ES-I3 (cell line): Measurements from ENCODE around the gene AHR.
"Not testable (repeated sequence)": the region's sequence is repeated elsewhere in the genome, so short reads cannot be mapped to it uniquely, and the experiment has no call there.

Source experiments
- H3K36me3 ChIP-seq: 2 replicates; pipeline ENCODE4 v1.6.1; 2013; ENCODE audit warnings: mild to moderate bottlenecking, low read length, control low read depth, moderate library complexity; ENCODE audit not compliant: insufficient read depth
- H3K4me1 ChIP-seq: 2 replicates; pipeline ENCODE4 v1.6.1; 2013; ENCODE audit warnings: mild to moderate bottlenecking, control low read depth, low read length; ENCODE audit not compliant: insufficient read depth
- H3K9ac ChIP-seq: 2 replicates; pipeline ENCODE4 v1.6.1; 2013; ENCODE audit warnings: low read depth, mild to moderate bottlenecking, low read length, moderate library complexity
- H3K9me3 ChIP-seq: 2 replicates; pipeline ENCODE4 v1.6.1; 2013; ENCODE audit warnings: mild to moderate bottlenecking, low read length, moderate library complexity; ENCODE audit not compliant: control insufficient read depth, insufficient read depth

The AHR gene

GRCh38 chr7:17368856-17369524 is 70.5 kb downstream of the AHR start:
- Histone ChIP-seq H3K36me3 (no peaks in the 10 kb centered on the region), H3K9me3 (no peaks in the 10 kb centered on the region; the same call in 1 of the 2 replicates), H3K4me1 (no peaks in the 10 kb centered on the region; the same call in 1 of the 2 replicates), H3K9ac (no peak overlapping the region)

DNA sequence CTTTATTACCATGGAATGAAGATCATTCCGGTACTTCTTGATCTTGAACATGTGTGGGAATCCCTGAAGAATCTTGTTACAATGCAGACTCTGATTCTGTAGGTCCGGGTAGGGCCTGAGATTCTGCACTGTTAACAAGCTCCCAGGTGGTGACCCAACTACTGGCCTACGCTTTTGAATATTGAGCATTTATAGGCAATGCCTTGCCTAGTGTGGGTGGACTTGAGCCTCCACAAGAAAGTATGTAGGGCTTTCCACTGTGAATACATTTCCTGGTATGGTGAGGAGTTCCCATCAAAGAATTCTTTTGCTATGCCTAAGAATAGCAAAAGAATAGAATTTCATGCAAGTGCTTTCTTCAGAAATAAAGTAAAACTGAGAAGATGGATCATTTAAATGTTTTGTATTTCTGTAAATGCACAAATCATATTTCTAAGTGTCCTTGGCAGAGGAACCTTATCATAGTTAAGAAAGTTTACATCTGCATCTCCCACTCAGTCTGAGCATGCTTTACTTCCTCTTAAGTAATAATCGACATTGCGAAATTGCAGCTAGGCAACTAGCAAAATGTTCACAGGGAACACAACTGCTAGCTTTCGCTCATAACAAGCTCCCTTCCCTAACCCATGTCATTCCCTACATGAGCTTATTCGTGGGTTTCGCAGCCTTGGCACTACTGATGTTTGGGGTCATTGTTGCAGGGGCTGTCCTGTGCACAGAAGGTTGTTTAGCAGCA is 71.4 kb downstream of the AHR start:
- Histone ChIP-seq H3K9ac (no peak overlapping the region), H3K9me3 (no peaks in the 10 kb centered on the region; the same call in 1 of the 2 replicates), H3K36me3 (no peaks in the 10 kb centered on the region), H3K4me1 (no peaks in the 10 kb centered on the region; the same call in 1 of the 2 replicates)

DNA sequence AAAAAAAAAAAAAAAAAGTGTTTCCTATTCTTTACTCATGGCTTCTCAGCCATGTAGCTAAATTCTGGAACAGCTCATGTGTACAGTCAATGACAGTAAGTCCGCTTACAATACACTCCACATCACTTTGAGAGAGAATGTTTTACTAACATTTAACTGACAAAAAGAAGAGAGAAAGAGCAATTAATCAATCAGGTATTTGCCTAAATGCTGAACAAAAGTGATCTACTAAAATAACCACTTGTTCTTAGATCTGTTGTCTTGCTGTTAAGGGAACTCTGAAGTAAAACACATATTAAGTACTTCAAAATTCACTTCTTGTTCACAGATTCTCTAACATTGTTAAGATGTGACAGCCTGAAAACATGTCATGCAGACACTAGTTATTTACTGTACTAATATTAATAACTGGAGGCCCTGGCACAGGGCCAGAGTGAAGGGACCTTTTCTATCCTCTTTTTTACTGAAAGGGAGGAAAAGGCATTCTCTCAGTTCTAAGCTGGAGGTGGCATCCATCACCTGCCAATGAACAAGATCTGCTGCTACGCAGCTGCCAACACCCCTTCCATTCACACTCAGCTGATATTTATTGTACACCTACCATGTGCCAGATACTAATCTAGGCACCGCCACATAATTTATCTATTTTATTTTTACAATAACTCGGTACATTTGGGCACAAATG is 72.6 kb downstream of the AHR start:
- no peaks in the 10 kb centered on the region for H3K36me3 ChIP-seq
- H3K4me1 ChIP-seq, result no peaks in the 10 kb centered on the region; the same call in 1 of the 2 replicates
- no peak overlapping the region for H3K9ac ChIP-seq
- no peaks in the 10 kb centered on the region; the same call in 1 of the 2 replicates for H3K9me3 ChIP-seq

DNA sequence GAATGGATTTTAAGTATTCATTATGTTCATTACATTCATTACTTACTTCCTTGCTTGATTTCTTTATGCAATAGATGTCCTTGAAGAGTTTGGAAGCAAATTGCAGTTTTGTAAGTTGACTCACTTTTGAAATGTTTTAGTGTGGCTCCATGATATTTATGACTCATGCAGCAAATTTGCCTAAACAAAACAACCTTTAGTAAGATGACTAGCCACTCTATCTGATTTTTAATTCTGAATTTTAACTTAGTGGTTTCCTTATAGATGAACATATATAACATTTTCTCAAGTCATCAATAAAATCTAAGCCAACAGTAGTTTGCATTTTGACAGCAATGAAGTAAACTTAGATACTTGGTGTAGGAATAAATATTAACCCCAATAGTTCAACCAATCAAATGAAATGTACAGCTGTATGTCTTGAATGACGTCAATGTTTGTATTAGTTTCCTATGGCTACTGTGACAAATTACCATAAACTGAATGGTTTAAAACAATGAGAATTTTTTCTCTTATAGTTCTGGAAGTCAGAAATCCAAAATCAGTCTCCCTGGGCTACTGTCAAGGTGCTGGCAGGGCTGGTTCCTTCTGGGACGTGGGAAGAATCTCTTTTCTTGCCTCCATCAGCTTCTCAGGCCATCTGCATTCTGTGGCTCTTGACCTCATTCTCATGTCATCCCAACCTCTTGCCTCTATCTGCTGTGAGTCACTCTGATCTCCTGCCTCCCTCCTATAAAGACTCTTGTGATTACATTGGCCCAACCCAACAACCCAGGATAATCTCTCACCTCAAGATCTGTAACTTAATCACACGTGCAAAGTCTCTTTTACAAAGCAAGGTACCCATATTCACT is 73.4 kb downstream of the AHR start:
- no peaks in the 10 kb centered on the region; the same call in 1 of the 2 replicates for H3K4me1 ChIP-seq
- H3K36me3 ChIP-seq, result no peaks in the 10 kb centered on the region

GRCh38 chr7:17374157-17374556 is 75.7 kb downstream of the AHR start:
- Histone ChIP-seq H3K4me1 (no peaks in the 10 kb centered on the region; the same call in 1 of the 2 replicates), H3K9me3 (no peaks in the 10 kb centered on the region; the same call in 1 of the 2 replicates), H3K9ac (no peak overlapping the region), H3K36me3 (no peaks in the 10 kb centered on the region)

More for the DNA sequence above, 73.4 kb downstream of the AHR start:
- no peaks in the 10 kb centered on the region; the same call in 1 of the 2 replicates for H3K9me3 ChIP-seq
- no peak overlapping the region for H3K9ac ChIP-seq

DNA sequence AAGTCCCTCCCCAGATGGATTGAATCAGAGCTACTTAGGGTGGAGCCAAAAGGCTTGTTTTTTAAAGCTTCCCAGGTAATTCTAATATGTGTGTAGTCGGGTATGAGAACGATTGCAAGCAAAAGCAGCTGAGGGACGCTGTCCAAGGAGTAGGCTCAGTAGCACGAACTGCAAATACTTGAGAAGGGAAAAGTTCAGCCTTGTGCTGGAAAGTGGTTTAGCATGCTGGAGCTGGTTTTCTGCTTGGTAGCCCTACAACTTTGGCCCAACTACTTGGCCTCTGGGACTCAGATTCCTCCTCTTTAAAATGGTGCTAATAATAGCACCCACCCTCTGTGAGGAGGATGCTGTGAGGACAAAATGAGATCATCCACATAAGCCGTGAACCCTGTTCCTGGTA is 76.2 kb downstream of the AHR start:
- no peak overlapping the region for H3K9ac ChIP-seq
- no peaks in the 10 kb centered on the region for H3K36me3 ChIP-seq
- no peaks in the 10 kb centered on the region for H3K9me3 ChIP-seq
- H3K4me1 ChIP-seq, result no peaks in the 10 kb centered on the region; the same call in 1 of the 2 replicates

DNA sequence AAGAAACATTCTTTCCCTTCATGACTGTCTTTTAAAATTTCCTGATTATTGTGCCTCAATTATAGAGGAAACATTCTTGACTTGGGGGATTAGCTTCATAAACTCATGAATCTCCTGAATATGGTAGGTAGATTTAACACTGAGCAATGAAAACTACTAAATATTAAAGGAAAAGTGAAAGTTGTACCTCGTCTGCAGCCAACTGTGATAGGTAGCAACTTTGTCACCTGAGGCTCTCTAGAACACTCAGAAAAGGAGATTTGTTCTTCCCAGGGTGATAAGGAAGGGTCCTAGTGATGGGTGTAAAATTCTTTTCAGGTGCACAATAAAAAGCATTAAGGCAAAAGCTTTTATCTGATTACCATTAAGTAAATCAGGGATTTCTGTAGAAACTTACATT is 78.1 kb downstream of the AHR start:
- H3K9ac ChIP-seq, result no peak overlapping the region
- H3K9me3 ChIP-seq, result no peaks in the 10 kb centered on the region
- no peaks in the 10 kb centered on the region for H3K4me1 ChIP-seq
- H3K36me3 ChIP-seq, result no peaks in the 10 kb centered on the region

DNA sequence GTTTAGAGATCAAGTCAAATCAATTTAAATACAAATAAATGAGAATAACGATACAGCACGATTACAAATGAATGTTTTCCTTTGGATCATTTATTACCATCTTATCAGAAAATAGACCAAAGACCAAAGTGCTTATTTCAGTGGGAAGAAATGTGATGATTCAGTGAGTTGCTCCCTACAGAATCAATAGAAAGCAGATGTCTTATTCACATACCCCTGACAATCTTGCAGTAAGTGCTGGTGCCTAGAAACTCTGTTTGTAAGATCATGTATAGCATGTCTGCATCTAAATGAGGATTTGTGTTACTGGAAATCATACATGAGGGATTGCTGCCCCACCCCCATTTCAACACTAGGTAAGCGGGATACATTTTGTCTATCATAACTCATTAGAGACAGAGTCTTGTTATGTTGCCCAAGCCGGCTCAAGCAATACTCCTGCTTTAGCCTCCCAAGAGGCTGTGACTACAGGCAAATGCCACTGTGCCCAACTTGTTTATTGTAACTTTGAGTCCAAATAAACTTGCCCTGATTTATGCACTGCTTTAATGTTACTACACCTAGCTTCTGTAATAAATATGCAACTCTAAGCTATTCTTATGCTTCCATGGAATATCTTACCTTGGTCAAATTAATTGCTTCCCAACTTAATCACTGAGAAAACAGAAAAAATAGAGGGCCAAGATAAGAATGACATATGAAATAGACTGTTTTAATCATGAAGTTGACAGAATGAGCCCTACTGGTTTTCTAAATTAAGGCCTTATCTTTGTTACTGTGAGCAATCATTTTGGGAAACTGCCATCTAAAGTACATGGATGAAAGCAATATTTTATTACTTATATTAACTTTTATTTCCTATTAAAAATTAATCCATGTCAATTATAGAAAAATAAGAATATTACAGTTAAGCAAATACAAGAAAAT is 82.5 kb downstream of the AHR start:
- Histone ChIP-seq H3K9ac (no peak overlapping the region), H3K9me3 (no peaks in the 10 kb centered on the region), H3K36me3 (no peaks in the 10 kb centered on the region), H3K4me1 (no peaks in the 10 kb centered on the region)

DNA sequence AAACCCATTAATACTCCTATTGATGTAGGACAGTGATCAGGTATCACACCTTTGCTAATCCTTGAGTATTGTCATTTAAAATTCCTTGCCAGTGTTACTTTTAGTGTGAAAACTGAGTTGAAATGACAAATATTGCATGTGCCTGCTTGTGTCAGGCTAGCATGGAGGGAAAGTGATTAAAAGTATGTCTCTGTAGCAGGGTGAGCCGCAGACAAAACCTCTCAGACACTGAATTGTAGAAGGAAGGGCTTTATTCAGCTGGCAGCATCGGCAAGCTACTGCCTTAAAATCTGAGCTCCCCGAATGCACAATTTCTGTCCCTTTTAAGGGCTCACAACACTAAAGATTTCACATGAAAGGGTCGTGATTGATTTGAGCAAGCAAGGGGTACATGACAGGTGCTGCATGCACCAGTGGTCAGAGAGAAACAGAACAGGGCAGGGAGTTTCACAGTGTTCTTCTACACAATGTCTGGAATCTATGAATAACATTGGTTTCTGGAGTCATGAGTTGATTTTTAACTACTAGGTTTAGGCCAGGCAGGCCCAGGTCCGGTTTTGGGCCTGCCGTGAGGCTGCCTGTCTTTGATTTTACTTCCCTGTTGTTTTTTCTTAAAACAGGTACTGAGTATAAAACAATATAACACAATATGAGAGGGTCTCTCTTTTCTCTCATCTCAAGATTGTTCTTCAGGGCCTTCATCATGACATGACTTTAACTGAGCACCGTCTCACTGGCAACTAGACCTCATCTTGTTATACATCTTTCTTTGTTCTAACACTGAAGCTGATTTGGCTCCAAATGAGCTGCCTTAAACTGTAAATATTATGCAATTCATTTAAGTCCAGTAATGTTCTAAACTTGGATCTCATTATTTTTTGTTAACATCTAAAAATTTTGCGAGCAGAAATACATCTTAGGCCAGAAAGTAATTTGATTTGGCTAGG is 84.2 kb downstream of the AHR start:
- not testable (repeated sequence) for H3K4me1 ChIP-seq, H3K36me3 ChIP-seq

GRCh38 chr7:17384400-17384799 is 85.9 kb downstream of the AHR start:
- Histone ChIP-seq H3K36me3 (no peaks in the 10 kb centered on the region), H3K9ac (no peak overlapping the region), H3K9me3 (no peaks in the 10 kb centered on the region), H3K4me1 (no peaks in the 10 kb centered on the region)

More for the DNA sequence above, 84.2 kb downstream of the AHR start:
- H3K9ac ChIP-seq, H3K9me3 ChIP-seq: not testable (repeated sequence)

- Histone ChIP-seq H3K36me3 (no peaks in the 10 kb centered on the region), H3K9ac (no peak overlapping the region), H3K9me3 (no peaks in the 10 kb centered on the region), H3K4me1 (no peaks in the 10 kb centered on the region)
Measured at GRCh38 chr7:17385612-17386011, 87.2 kb downstream of the AHR start.

DNA sequence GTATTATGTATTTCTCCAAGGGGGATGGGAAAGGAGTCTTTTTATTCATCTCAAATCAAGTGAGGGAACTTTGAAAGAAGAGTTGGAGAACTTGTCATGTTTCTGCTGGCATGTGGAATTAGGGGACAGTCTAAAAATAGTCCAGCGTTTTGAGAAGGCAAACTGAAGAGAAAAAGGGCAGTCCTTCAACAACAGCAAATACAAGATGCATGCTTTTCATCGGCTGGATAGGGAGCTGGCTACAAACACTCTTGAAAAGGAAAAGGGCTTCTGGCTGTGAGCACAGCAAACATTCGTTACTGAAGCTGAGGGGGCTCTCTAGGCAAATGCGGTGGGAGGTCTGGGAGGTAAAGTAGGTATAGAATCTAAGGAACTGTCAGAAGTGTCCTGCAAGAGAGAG is 91.9 kb downstream of the AHR start:
- no peaks in the 10 kb centered on the region for H3K4me1 ChIP-seq
- H3K9me3 ChIP-seq, result 0 out of 2 replicates have a peak, but pooled peaks cover 4% of the 10 kb centered on the region
- no peak overlapping the region for H3K9ac ChIP-seq
- no peaks in the 10 kb centered on the region for H3K36me3 ChIP-seq
